ENCODE measurements around the gene C3orf22.

C3orf22 gene

DNA sequence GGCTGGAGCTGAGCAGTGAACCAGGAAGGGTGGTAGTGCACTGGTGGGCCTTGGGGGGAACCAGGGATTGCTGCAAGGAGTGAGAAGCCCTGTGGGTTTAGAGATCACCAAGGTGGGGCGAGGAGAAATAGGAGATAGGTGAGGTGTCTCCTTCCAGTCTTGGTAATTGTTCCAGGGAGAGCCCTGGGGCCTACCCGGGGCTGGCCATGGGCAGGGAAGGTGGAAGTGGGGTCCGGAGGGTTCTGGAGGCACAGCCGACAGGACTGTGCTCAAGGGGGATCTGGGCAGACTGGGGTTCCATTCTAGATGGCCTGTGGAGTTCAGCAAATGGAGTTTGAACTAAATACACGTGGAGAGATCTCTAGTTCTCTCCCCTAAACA, 30.3 kb downstream of the C3orf22 start:
- no peak for DNase-seq (ENCODE audit: low read depth, low spot score)

DNA sequence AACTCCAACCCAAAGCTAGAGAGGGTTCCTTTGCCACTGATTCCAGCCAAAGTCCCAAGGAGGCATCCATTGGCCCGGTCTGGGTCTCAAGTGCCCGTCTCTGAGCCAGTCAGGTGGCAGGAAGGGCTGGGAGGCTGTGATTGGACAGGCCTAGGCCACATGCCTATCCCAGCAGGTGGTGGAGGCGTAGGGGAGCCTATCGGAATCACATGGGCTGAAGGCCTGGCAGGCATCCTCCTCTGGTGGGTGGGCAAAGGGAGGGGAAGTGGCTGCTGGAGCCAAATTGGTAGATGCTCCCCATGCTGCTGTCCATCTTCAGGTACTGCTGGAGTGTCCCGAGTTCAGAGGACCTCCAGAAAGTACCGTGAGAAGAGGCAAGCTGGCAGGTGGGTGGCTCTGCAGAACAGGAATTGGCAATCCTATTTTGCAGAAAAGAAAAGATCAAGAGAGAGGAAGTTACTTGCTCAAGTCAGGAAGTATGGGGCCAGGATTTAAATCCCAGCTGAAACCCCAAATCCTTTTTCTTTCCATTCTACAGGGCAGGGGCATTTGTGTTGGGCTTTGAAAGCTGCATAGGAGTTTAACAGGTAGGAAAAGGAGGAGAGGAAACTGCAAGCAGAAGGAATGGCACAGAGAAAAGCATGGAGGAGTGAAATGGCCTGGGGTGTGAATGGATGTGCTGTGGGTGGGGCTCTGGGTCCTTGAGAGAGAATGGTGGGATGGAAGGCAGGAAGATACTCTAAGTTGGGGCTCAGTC, 31.1 kb downstream of the C3orf22 start:
- DNase-seq (ENCODE audit: low read depth, low spot score), result no peak

DNA sequence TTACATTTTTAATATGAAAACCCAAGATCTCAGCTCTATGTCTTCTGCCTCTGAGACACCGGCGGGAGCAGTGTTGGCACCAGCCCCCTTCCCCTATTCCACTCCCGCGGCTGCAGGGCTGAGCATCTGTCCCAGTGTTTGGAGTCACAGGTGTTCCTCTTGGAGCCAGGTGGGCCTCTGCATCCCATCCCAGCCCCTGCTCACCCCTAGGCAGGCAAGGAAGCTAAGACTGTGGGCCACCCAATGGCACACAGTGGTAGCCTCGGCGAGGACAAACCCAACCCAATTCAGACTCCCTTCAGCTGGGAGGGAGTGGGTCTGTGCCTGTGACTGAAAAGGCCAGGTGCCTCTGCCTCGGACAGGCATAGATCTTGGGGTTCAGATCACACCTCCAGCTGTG, 31.7 kb downstream of the C3orf22 start:
- DNase-seq (ENCODE audit: low read depth, low spot score), result no peak

DNA sequence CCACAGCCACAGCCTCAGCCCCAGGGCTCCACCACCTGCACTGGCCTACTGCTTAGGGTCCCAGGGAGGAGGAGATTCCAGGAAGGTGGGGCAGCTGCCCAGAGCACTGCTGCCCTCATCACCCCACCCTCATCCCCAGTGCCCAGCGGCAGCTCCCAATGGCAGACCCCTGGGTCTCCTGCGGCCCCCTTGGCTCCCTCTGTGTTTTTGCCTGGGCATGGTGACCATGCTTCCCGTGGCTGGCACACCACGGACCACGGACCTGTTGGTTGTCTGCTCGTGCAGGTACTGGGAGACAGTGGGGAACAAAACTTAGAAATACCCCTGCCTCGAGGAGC, 32.1 kb downstream of the C3orf22 start:
- no peak for DNase-seq (ENCODE audit: low read depth, low spot score)

DNA sequence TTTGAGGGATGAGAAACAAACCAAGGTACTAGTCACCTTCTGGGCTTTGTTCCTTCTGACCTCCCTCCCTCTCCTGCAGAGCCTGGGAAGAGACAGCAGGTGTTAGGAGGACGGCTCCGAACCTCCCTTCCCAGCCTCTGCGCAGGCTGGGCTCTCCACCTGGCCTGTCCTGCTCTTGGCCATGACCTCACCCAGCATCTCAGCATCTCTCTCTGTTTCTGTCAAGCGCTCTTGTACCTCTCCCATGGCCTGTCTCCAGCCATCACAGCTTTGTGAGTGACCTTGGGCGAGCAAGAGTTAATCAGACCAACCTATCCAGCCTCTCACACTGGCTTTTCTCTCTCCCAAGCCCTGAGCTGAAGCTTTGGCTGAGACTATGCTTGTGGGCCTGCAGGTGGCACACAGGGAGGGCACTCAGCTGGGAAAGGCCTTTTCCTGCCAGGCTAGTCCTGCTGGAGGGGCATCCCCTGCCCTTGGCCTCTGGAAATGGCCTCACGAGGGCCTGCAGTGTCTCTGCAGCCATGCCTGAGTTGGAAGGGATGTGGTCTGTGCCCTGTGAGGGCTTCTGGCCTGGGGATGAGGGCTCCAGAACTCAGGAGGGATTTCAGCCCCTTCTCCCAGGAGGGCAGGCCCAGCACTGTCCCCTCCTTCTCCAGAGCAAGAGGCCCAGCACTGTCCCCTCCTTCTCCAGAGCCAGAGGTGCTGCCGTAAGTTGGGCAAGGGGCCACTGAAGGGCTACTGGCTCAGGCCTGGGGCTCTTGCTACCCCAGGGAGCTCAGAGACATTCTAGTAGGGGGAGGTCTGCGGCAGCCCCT, 32.7 kb downstream of the C3orf22 start:
- DNase-seq (ENCODE audit: low read depth, low spot score), result no peak

DNA sequence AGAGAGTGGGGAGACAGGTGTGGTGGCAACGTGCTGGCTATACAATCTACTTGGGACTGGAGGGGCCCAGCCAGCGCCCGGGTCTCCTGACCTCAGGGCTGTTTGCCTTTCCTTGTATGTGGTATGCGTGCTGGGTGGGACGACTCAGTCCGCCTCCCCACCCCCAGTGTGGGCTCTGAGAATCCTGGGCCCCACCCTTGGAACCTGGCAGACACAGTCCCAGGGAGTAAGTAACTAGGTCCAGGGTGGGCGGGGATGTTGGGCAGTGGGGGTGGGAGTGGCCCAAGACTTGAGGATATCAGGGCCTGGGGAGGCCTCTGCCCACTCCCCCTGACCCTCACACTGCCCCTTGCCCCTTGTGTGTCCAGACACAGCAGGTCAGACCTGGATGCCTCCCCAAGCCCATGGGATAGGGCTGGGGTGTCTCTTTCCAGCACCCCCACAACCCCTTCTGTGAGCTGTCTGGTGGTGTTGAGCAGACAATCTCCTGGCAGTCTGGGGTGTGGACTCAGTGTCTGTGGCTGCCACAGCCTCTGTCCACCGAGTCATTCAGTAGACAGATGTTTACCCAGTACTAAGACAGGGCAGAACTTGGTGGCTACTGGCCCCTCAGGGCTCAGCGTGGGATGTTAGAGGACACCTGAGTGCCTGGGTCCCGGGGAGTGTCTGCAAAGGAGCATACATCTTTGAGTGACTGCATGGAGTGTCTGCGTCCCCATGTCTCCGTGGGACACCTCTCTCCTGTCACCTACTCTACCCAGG, 33.5 kb downstream of the C3orf22 start:
- DNase-seq (ENCODE audit: low read depth, low spot score), result no peak

DNA sequence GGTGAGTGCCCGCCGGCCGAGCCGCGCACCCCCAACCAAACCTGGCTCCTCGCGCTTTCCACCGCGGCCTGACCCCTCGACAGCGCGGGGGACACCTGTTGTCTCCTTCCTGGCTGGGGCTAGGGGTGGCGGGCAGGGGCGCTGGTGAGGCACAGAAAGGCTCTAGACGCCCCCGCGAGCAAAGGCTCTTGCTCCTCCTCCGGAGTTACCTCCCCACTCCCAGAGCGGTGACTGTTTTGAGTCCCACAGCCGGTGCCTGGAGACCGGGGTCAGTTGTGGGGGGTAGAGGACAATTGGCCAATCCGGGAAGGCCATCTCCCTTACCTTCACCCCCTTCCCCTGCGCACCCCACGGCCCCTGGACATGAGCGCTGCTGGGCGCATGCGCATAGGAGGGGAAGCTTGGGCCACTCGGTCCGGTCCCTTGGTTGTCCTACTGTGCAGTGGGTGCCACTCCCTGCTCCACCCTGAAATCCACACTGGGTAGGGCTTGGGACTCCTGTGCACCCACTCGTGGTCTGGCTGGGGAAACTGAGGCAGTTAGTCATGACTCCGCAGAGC, 34.2 kb downstream of the C3orf22 start:
- DNase-seq (ENCODE audit: low read depth, low spot score), result no peak

DNA sequence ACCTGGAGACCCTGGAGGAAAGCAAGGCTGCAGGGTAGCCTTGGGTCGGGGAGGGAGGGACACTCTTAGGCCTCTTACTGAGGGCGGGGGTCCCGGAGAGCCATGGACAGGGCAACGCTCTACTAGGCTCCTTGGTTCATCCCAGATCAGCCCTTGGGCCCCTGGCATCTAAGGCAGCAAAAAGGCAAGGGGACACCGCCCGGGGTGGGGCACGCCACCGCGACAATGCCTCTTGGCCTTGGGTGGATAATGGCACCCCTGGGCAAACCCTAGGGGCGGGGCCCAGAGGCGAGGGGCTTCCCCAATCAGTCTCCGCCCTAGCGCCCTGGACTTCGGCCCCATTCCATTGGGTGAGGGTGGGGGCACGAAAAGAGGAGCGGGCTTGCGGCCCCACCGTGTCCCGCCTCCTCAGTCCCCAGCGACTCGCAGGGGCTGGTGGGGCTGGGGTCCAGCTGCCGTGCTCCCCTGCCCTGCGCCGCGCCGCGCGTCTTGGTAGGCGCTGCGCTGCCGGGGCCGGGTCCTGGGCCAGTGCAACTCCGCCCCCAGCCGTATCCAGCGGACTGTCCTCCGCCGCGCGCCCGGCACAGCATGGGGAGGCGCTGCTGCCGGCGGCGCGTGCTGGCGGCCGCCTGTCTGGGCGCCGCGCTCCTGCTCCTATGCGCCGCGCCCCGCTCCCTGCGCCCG, 34.8 kb downstream of the C3orf22 start, which contains the start of gene CHST13:
CHST13 (plus strand) TSS at position 411 of the 684 bp plus-strand sequence; CDS start at position 589, 178 bp downstream.
- no peak for DNase-seq (ENCODE audit: low read depth, low spot score)

DNA sequence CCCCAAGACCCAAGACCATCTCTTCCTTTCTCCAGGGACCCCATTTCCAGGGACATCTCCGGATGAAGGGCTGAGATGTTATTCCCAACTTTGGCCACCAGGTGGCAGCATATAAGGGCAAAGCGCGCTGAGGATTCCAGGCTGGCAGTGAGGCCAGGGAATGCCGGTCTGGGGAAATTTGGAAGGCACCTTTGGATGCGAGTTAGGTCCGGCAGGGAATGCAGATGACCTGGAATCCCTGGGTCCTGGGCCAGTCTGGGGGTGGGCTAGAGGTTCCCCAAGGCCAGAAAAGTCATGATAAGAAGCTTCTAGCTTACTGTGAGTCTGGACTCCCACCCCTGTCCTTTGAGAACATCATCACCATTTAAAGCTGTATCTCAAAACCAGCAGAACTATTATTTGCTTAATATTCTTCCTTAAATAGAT, 36.4 kb downstream of the C3orf22 start:
- no peak for DNase-seq (ENCODE audit: low read depth, low spot score)

DNA sequence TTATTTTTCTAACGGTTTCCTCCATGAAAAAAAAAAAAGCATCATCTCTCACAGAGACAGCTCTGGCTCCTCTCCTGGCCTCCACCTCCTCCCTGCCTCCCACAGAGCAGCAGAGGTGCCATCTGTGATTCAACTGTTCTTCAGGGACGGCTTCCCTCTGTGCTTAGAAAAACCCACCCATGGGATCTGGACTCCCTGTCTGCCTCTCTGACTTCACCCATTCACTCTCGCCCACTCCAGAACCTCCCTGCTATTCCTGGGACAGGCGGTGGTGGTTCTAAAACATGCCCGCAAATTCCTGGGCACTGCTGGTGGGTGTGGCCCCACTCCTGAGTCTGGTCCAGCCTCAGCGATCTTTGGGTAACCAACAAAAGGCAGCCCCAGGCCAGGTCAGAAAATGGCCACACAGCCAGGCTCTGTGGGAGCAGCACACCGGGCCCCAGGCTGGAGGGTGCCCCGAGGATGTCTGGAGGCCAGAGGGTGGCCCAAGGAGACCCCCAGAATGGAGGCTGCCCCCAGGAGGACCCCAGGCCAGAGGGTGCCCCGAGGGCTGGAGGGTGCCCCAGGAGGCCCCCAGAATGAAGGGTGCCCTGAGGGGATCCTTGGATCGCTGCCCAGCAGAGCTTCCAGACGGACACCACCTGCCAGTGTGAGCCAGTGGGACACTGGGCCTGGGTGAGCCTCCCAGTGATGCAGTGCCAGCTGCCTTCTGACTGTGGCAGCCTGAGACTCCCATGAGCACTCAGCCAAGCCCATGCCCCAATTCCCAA, 37.4 kb downstream of the C3orf22 start:
- no peak for DNase-seq (ENCODE audit: low read depth, low spot score)

DNA sequence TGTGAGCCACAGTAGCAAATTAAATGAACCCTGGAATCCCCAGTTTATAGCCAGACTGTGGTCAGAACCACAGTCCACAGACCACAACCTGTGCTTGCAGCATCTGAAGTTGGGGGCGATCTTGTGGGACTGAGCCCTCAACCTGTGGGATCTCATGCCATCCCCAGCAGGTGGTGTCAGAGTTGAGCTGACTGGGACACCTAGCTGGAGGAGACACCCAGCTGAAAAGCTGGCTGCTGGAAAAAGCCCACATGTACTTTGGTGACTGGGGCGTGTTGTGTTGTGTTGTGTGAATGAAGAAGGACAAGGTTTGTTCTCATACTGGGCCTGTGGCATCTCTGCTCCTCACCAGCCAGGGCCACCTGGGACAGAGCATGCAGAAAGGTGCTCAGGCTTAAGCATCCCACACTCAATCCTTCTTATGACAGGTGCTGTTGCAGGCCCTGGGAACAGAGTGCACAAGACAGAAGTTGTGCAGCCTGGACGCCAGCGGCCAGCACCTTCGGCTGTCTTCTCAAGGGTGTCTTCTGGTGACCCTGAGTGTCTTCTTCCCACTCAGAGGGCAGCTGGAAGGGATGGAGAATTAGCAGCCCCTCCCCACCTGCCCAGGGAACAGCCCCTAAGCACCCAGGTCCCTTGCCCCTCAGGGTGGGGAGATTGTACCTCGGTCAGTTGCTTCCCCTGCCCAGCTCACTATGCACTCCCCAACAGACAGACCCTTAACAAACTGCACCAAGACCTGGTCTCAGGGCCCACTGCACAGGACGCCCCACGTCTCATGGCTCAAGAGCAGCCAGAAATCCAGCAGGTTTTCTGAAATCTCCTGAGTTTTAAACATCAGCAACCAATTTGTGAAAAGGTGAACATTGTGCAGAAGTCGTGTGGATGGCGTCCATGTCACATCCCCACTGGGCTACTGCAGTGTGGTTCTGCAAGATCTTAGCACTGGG, 39.0 kb downstream of the C3orf22 start:
- DNase-seq (ENCODE audit: low read depth, low spot score), result no peak

DNA sequence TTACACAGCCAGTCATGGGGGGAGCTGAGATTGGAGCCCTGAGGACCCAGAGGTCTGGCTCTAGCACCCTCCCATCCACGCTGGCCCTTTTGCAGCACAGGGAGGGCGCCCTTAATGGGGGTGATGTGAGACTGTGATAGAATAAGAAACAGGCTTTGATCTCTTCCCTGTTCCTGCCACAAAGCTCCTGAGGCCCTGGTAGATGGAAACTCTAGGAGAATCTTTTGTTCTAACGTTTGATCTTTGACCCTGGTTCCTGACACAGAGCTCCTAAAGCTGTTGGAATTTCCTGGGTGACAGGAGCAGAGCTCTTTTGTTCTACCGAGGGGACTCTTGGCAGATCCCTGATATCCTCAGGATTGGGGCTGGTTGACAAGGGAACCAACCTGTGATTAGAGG, 40.0 kb downstream of the C3orf22 start:
- DNase-seq (ENCODE audit: low read depth, low spot score), result no peak

DNA sequence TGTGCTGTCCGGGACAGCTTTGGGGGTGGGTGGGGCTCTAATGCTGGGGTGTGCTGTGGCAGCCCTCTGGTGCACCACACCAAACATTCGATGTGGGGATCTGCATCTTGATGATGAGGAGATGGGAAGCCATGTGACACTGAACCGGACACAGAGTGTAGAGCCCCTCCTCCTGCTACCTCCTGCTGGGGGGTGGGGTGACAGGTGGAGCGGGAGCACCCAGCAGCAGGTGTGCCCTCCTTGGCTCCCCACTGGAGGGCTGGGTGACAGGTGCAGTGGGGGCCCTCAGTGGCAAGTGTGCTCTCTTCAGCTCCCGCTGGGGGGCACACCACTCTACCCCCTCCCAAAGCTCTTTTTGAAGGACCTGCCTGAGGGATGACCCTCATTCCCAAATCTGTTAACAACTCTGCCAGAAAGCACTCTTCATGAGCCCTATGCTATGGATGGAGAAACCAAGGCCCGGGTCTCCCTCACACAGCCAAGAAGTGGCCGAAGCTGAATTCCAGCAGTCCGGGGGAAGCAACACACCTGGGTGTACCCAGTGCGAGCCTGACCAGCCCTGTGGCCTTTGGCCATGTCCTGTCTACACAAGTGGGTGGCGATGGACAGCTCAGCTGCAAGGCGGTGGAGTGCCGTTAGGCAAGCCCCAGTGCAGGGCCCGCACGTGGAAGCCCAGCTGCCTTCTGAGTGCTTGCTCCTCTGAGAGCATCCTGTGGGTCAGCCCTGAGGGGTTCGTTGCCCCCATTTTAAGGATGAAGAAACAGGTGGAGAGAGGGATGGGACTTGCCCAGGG, 40.5 kb downstream of the C3orf22 start:
- no peak for DNase-seq (ENCODE audit: low read depth, low spot score)

DNA sequence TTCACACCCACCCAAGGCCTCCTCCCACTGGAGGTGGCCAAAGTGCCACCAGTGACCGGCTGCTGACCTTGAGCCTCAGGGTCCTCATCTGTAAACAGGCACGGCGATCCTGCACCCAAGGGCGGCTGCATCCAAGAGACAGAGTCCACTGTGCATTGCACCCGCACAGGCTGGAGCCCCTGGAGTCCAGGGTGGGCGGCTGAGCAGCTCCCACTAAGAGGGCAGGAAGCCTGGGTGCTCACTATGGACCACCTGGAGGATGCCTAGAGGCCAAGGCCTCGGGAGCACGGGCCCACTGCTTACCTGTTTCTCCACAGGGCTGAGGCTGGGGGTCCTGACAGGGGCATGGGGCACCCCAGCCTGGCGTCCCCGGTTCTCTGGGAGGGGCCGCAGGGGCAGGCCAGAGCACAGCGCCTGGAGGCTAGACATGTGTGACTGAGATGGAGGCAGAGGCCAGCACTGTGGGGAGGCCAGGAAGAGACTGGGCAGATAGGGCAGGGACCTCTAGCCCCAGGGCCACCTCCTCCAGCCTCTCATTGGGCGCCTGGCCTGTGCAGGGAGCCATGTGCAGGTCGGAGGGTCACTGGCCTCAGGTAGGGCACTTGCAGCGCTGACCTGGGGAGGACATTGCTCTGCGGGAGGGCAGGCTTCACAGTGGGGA, 41.3 kb downstream of the C3orf22 start, which contains the start of gene UROC1:
UROC1 (minus strand) TSS at position 483 of the 661 bp plus-strand sequence; CDS start at position 429, 54 bp downstream.
- DNase-seq (ENCODE audit: low read depth, low spot score), result no peak

DNA sequence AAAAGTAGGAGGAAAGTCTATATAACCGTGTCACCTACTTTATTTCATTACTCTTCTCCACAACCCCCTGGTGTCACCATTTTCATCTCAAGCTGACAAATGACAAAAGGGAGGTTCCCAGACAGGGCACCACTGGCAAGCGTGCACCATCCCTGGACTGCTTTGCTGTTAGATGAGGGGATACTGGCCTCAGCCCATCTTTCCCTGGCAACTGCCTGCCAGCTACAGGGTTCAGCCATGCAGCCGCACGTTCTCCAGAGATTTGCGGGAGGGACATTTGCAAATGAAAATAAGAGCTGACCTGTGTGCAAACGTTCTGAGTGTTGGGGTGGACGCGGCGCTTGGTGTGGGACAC, 41.8 kb downstream of the C3orf22 start:
- DNase-seq (ENCODE audit: low read depth, low spot score), result no peak

DNA sequence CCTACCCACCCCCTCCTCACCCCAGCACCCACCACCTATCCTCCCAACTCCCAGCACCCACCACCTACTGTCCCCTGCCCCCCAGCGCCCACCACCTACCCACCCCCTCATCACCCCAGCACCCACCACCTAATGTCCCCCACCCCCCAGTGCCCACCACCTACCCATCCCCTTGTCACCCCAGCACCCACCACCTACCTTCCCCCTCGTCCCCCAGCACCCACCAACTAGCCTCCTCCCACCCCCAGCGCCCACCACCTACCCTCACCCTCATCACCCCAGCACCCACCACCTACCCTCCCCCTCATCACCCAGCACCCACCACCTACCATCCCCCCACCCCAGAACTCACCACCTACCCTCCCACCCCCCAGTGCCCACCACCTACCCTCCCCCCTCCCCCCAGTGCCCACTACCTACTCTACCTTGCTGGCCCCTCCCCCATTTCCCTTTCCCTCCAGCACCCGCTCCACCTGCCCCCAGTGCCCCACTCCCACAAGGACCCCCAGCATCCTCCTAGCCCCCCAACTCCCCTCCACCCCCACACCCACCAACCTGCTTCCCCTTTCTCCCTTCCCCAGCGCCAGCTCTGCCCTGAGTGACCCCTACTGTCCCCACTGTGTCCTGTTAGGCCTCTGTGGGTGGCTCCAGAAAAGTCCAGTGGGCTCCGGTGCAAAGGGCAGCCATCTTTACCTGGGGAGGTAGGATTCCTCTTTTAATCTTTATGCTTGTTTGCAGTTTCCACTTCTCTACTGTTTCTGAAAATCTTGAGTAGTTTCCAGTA, 42.4 kb downstream of the C3orf22 start:
- DNase-seq (ENCODE audit: low read depth, low spot score), result no peak

DNA sequence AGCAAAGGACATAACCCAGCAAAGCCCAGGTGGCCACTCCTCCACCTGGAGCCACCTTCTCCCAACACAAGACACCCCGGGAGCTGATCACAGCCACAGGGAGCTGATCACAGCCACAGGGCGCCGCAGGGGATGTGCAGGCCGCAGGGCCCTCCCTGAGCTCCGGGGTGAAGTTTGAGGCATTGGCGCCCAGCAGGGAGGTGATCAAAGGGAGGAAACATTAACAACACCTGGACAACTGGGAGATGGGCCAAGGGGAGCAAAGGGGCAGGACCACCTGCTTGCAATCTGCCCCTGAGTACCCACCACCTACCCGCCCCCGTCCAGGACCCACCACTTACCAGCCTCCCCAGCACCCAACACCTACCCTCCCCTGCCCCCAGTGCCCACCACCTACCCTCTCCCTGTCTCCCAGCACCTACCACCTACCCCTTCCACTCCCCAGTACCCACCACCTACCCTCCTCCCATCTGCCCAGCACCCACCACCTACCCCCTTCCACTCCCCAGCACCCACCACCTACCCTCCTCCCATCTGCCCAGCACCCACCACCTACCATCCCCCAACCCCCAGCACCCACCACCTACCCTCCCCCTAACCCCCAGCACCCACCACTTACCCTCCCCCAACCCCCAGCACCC, 43.5 kb downstream of the C3orf22 start:
- no peak for DNase-seq (ENCODE audit: low read depth, low spot score)

Measured in brain pericyte (primary cell).